SU-DHL-6 (cell line): Measurements from ENCODE around the gene USP6NL.

ENCODE experiments used
- CTCF ChIP-seq: fragments of 200-600 bp; sonication (generic); IDR thresholded peaks from one replicate; pipeline ENCODE4 v1.5.1; 2017; ENCODE audit warnings: antibody characterized with exemption, mild to moderate bottlenecking, low read length, moderate library complexity; ENCODE audit not compliant: insufficient read depth, poor library complexity, severe bottlenecking
- EZH2phosphoT487 ChIP-seq: fragments of 200-600 bp; sonication (generic), shearing (Covaris generic); conservative IDR thresholded peaks from 2 replicates; pipeline ENCODE4 v1.6.1; 2018; ENCODE audit warnings: mild to moderate bottlenecking, antibody characterized with exemption, low read length, moderate library complexity, mixed read lengths

GRCh38 chr10:11446133-11446532 is 165.3 kb downstream of the USP6NL start:
- no peak for TF ChIP-seq EZH2phosphoT487
- no peak for TF ChIP-seq CTCF
